K562 (cell line): ENCODE measurements around the gene RSPH9. TPM values are rescaled to one million over a fixed set of nuclear protein-coding genes. Genes with fewer than 3 reads are reported as not detected.

ENCODE experiments used
- C11orf30 ChIP-seq: fragments of 450-650 bp; IDR thresholded peaks from 2 replicates; pipeline ENCODE4 v1.6.1; 2016; ENCODE audit warnings: low read depth, mild to moderate bottlenecking
- CCNT2 ChIP-seq: IDR thresholded peaks from 2 replicates; pipeline ENCODE4 v1.6.1; 2011; ENCODE audit warnings: borderline replicate concordance, low read depth, mild to moderate bottlenecking, moderate library complexity, mixed read lengths, low read length; ENCODE audit not compliant: insufficient read length; ENCODE audit errors: extremely low read depth
- CHCHD3 ChIP-seq: fragments of 250-450 bp; sonication (Bioruptor Pico); IDR thresholded peaks from 2 replicates; pipeline ENCODE4 v2.1.2; 2022; ENCODE audit warnings: mild to moderate bottlenecking
- EHMT2 ChIP-seq: fragments of 450-650 bp; IDR thresholded peaks from 2 replicates; pipeline ENCODE4 v1.6.1; 2018; ENCODE audit warnings: antibody characterized with exemption
- FOS ChIP-seq: IDR thresholded peaks from 3 replicates; pipeline ENCODE4 v1.6.1; 2011; ENCODE audit not compliant: insufficient read length; ENCODE audit errors: extremely low read depth
- HNRNPL ChIP-seq: fragments of 200-400 bp; formaldehyde crosslinking; IDR thresholded peaks from 2 replicates; pipeline ENCODE4 v1.6.1; 2017; ENCODE audit warnings: low read depth, mild to moderate bottlenecking, low read length
- KHSRP ChIP-seq: fragments of 450-650 bp; IDR thresholded peaks from 2 replicates; pipeline ENCODE4 v1.6.1; 2017
- MIER1 ChIP-seq: fragments of 450-650 bp; IDR thresholded peaks from 2 replicates; pipeline ENCODE4 v1.6.1; 2016; ENCODE audit warnings: antibody characterized with exemption, mild to moderate bottlenecking, low read depth
- MTF1 ChIP-seq: fragments of 250-450 bp; sonication (Bioruptor Pico); IDR thresholded peaks from 2 replicates; pipeline ENCODE4 v1.9.0; 2021; ENCODE audit warnings: moderate library complexity, mild to moderate bottlenecking, inconsistent platforms, borderline replicate concordance
- POLR2A ChIP-seq: fragments of 450-650 bp; conservative IDR thresholded peaks from 2 replicates; pipeline ENCODE4 v1.6.1; 2016
- RBM34 ChIP-seq: fragments of 200-400 bp; formaldehyde crosslinking; IDR thresholded peaks from 2 replicates; pipeline ENCODE4 v1.6.1; 2018; ENCODE audit warnings: low read length, borderline replicate concordance; ENCODE audit not compliant: insufficient read depth
- SMAD2 ChIP-seq: fragments of 150-350 bp; IDR thresholded peaks from 2 replicates; pipeline ENCODE4 v1.6.1; 2014; ENCODE audit warnings: low read depth, mild to moderate bottlenecking, low read length
- TEAD1 ChIP-seq, 2 experiments: fragments of 450-650 bp in 1 of 2; sonication (generic) in 1 of 2; formaldehyde crosslinking; IDR thresholded peaks; 2 replicates each; pipeline versions ENCODE4 v1.4.0 to v1.8.0; 2020 to 2022; ENCODE audit warnings: mild to moderate bottlenecking in 2 of 2, missing genetic modification reagents in 1 of 2
- THRAP3 ChIP-seq: fragments of 450-650 bp; IDR thresholded peaks from 2 replicates; pipeline ENCODE4 v1.6.1; 2016; ENCODE audit warnings: mild to moderate bottlenecking, inconsistent platforms, borderline replicate concordance
- ZBTB8A ChIP-seq: fragments of 450-650 bp; IDR thresholded peaks from 2 replicates; pipeline ENCODE4 v1.6.1; 2018; ENCODE audit warnings: mild to moderate bottlenecking, moderate library complexity; ENCODE audit not compliant: partially characterized antibody
- ZNF75A ChIP-seq: fragments of 450-650 bp; formaldehyde crosslinking; IDR thresholded peaks from 2 replicates; pipeline ENCODE4 v1.4.0; 2020; ENCODE audit warnings: mild to moderate bottlenecking
- polyA plus RNA-seq, 8 experiments: library from polyadenylated mRNA; depleted of rRNA in 4 of 8; stranded (reverse) in 5 of 8; unstranded in 3 of 8; fragments of >200 nt; fragmentation: Nextera tagmentation in 2 of 8; fragmentation: Illumina TruSeq in 1 of 8; extraction: Ambion mirVana in 2 of 8; extraction: Trizol in 1 of 8; gene quantifications; 2 replicates each; pipeline versions ENCODE4 v1.2.1 to v1.2.3, GENCODE V29; 2011 to 2014; ENCODE audit warnings: inconsistent platforms in 1 of 8, missing spikeins in 1 of 8
- total RNA-seq, 7 experiments: library from RNA; depleted of rRNA in 6 of 7; stranded (reverse); fragments of >200 nt in 6 of 7; fragmentation: Illumina TruSeq in 2 of 7; extraction: Trizol in 2 of 7; gene quantifications; 2 replicates each; pipeline versions ENCODE4 v1.2.1 to v1.2.3, GENCODE V29; 2011 to 2021; ENCODE audit warnings: low replicate concordance in 1 of 7
- TF ChIP-seq, protein P1 (sequence below): fragments of 250-450 bp; sonication (Bioruptor Pico); IDR thresholded peaks from 2 replicates; pipeline ENCODE4 v1.9.0; 2021; ENCODE audit warnings: mild to moderate bottlenecking, inconsistent platforms
- TF ChIP-seq, protein P2 (sequence below), 2 experiments: fragments of 450-650 bp in 1 of 2; sonication (generic) in 1 of 2; formaldehyde crosslinking; conservative IDR thresholded peaks; 2 replicates each; pipeline versions ENCODE4 v1.4.0 to v1.8.1; 2020 to 2022; ENCODE audit warnings: mild to moderate bottlenecking in 1 of 2, missing genetic modification reagents in 1 of 2
- TF ChIP-seq, protein P3 (sequence below): fragments of 250-450 bp; sonication (Bioruptor Pico); IDR thresholded peaks from 2 replicates; pipeline ENCODE4 v1.5.0; 2021; ENCODE audit warnings: mild to moderate bottlenecking, moderate library complexity
- TF ChIP-seq, protein P4 (sequence below): fragments of 450-650 bp; IDR thresholded peaks from 2 replicates; pipeline ENCODE4 v1.6.1; 2017; ENCODE audit warnings: antibody characterized with exemption

The RSPH9 gene
- total and polyA plus RNA-seq, 9 of the 15 experiments (the other 6 are each of a cell fraction or from before 2014, with no cell fraction given), result 0.05 to 0.60 (median 0.39) TPM; not detected in 6

GRCh38 chr6:43627008-43627825 is 17.6 kb upstream of the RSPH9 start (continued):
- TF ChIP-seq, protein P1, sequence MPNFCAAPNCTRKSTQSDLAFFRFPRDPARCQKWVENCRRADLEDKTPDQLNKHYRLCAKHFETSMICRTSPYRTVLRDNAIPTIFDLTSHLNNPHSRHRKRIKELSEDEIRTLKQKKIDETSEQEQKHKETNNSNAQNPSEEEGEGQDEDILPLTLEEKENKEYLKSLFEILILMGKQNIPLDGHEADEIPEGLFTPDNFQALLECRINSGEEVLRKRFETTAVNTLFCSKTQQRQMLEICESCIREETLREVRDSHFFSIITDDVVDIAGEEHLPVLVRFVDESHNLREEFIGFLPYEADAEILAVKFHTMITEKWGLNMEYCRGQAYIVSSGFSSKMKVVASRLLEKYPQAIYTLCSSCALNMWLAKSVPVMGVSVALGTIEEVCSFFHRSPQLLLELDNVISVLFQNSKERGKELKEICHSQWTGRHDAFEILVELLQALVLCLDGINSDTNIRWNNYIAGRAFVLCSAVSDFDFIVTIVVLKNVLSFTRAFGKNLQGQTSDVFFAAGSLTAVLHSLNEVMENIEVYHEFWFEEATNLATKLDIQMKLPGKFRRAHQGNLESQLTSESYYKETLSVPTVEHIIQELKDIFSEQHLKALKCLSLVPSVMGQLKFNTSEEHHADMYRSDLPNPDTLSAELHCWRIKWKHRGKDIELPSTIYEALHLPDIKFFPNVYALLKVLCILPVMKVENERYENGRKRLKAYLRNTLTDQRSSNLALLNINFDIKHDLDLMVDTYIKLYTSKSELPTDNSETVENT (CRISPR knock-in tag), result no peak
- TF ChIP-seq, protein P2, sequence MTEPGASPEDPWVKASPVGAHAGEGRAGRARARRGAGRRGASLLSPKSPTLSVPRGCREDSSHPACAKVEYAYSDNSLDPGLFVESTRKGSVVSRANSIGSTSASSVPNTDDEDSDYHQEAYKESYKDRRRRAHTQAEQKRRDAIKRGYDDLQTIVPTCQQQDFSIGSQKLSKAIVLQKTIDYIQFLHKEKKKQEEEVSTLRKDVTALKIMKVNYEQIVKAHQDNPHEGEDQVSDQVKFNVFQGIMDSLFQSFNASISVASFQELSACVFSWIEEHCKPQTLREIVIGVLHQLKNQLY (CRISPR knock-in tag; conservative IDR thresholded peaks at IDR 0.05), result no peak; a peak in 2 of 4 replicates
- no peak for TF ChIP-seq FOS
- TF ChIP-seq THRAP3, result no peak; the same call in 1 of the 2 replicates
- TF ChIP-seq MTF1 (CRISPR knock-in tag), result no peak
- TF ChIP-seq MIER1, result no peak
- peak; percentile 59; the same call in 1 of the 2 replicates for TF ChIP-seq ZNF75A (CRISPR knock-in tag)
- TF ChIP-seq CHCHD3 (CRISPR knock-in tag), result no peak
- TF ChIP-seq SMAD2, result no peak
- TF ChIP-seq EHMT2, result no peak
- no peak for TF ChIP-seq HNRNPL
- no peak for TF ChIP-seq CCNT2
- TF ChIP-seq POLR2A, result peak; percentile 81
- TF ChIP-seq TEAD1 (CRISPR knock-in tag; IDR thresholded peaks at IDR 0.05), result peak; percentile 49 to 90; a peak in 3 of 4 replicates
- TF ChIP-seq C11orf30, result no peak
- TF ChIP-seq ZBTB8A, result no peak
- TF ChIP-seq KHSRP, result no peak
- TF ChIP-seq, protein P3, sequence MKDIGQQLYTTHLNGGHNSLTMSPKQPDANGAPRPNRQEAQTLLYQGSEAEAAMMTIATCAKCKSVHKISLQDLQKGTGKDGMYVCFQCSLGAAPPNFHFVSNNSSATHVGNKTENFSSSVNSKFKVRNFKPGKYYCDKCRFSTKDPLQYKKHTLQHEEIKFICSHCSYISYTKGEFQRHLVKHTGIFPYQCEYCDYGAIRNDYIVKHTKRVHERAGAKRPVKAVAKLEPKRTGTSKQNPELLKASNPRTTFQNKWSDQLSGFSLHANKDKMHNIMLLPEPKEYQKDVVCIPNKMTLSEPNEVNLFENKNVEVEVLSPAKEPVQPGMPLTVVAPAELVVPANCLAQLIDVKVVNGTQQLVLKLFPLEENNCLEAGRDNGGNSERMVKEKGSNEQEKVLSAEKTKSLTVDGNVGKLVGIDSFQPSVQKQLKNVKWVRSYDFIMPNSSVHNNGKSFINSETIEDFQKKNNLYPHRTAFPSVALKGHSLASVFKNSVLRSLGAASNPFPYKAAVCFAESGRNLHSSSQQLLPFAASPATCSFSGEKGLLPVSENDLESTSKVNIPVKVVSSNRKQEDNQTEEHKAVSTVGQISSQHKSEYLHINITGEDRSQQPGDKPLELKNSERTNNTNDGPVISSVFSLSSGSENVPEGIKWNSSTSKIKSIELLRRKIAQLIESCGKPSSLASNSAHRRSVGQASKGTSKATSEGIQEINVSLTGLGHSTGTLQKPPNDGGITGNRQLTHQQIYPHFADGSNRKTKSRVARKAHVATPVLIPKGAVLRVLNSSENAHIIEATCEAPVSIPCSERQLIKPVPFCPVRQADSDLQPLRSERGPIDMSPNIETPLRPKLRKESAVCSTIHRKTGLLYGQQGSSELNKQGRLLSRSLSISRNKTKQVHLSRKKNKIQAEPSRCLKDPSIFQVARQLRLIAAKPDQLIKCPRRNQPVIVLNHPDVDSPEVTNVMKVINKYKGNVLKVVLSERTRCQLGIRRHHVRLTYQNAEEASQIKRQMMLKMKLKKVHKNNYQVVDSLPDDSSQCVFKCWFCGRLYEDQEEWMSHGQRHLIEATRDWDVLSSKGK (CRISPR knock-in tag), result no peak
- no peak for TF ChIP-seq RBM34
- TF ChIP-seq, protein P4, sequence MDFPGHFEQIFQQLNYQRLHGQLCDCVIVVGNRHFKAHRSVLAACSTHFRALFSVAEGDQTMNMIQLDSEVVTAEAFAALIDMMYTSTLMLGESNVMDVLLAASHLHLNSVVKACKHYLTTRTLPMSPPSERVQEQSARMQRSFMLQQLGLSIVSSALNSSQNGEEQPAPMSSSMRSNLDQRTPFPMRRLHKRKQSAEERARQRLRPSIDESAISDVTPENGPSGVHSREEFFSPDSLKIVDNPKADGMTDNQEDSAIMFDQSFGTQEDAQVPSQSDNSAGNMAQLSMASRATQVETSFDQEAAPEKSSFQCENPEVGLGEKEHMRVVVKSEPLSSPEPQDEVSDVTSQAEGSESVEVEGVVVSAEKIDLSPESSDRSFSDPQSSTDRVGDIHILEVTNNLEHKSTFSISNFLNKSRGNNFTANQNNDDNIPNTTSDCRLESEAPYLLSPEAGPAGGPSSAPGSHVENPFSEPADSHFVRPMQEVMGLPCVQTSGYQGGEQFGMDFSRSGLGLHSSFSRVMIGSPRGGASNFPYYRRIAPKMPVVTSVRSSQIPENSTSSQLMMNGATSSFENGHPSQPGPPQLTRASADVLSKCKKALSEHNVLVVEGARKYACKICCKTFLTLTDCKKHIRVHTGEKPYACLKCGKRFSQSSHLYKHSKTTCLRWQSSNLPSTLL, result no peak; the same call in 1 of the 2 replicates
